Posterior cingulate gyrus (tissue), 11 donors: ENCODE data around the gene MACROD2.

Experiments used
- DNase-seq, 10 donors: peaks; one replicate each; pipeline versions ENCODE4 v3.0.0 to v3.0.0-alpha.2; 2020 to 2021; ENCODE audit warnings: mixed read lengths in 3 of 10
- intact Hi-C: fragments of 100-400 bp; cut with DNase I; formaldehyde crosslinking; loops from one replicate; pipeline ENCODE4 v1.15.1; 2023

Gene MACROD2

DNA sequence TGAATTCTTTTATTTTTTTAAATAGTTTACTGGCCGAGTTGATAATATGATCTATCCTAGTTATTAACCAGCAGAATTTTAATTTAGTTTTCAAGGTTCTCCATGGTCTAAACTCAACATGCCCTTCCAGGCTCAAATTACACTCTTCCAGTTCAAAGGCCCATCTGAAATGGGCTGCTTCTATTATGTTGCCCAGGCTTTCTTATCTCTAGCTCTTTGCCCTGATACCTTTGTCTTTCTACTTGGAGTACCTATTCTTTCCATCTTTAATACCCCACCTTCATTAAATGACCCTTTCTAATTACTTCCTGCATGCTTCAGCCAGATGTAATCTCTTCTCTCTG lies 883.3 kb downstream of the MACROD2 start:
- no peak for DNase-seq

DNA sequence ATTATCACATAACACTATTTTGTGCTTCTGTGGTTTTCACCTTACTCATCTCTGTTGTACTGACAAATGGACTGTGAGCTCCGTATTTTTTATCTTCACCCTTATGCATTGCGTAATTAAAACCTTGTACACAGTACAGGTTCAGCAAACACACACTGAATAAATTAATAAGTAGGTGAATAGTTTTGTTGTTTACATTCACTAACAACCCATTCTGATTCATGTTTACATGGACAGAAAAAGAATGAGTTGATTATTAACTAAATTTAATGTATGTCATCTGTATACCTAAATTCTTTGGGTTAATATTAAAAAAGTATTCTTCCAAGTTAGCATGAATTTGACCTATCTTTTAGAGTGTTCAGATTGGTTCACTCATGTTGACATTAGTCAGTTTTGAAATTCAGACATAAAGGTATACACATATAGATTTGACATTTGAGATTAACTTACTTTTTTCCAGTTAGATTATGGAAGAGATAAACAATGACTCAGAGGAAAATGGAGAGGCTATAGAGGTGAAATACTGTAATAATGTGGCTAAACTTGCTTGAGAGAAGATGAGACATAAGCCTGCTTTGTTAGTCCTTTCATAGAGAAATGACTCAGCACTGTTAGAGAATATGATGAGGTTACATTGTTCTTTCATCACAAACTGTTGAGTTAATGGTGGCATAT lies 883.8 kb downstream of the MACROD2 start:
- DNase-seq, result no peak
- intact Hi-C loops, result no loop called here

More for the DNA sequence above, 883.3 kb downstream of the MACROD2 start:
- intact Hi-C loops, result no loop called here

DNA sequence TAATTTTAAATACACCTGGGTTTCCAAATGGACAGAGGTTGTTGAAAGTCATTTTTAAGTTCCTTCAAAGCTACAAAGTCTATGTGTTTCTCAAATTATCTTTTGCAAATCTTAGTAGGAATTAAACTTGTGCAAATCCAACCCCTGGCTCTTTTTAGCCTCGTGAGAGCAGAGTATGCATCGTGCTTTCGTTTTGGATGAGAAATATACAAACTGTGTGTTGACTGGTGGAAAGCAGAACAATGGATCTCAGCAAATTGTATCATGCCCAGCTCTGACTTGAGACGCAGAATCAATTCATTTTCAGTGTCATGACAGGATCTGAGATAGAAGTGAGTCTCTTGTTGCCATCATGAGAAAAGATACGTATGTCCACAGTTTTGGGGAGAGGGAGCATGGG lies 884.5 kb downstream of the MACROD2 start:
- DNase-seq, result no peak
- intact Hi-C loops, result no loop called here

DNA sequence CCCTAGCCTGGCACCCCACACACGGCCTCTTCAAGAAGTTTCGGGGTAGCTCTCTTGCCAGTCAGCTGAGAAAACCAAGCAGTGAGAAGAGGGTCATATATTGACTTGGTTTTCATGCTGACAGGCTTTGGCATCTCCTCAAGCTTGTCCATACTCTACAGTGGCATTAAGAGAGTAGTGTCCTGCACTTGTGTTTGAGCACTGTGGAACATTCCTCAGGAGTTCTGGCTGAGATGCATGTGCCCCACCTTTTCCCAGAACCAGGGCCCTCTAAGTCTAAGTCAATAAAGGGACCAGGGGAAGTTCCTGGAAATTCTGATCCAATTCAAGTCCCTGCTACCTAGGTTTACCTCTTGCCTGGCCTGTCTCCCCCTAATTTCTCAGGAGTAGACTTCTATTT lies 886.2 kb downstream of the MACROD2 start:
- DNase-seq, result no peak
- intact Hi-C loops, result no loop called here

DNA sequence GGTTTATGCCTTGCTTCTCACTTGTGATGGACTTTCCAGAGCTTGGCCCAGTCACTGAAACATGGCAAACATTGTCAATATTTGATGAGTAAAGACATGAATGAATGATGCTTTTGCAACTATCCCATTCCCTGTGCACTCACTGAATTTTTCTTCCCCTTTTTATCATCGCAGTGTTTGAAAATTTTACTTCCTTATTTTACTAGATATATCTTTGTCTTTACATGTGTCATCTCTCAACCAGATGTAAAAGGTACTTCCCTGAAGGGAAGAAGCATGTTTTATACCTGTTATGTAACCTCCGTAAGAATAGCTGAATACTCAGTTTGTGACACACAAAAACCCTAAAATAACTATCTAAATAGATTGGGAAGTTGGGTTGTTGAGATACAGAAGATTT lies 886.8 kb downstream of the MACROD2 start:
- intact Hi-C loops, result no loop called here
- DNase-seq, result no peak

DNA sequence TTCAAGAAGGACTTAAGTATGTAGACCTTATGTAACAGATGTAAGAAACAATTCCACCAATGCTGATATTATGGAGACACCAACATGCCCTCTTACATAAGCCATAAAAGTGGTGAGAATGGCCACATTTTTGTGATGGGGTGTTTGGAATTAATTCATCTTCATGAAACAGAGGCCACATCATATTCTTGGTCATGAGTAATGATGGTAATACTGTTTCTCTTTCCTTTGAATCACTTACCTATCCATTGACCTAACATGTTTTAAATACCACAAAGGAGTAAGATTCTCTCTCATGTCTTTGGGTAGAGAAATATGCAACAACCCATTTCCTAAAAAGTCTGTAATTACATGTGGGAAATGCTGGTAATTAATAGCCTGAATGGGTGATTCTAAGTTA lies 887.5 kb downstream of the MACROD2 start:
- no peak for DNase-seq
- intact Hi-C loops, result no loop called here

DNA sequence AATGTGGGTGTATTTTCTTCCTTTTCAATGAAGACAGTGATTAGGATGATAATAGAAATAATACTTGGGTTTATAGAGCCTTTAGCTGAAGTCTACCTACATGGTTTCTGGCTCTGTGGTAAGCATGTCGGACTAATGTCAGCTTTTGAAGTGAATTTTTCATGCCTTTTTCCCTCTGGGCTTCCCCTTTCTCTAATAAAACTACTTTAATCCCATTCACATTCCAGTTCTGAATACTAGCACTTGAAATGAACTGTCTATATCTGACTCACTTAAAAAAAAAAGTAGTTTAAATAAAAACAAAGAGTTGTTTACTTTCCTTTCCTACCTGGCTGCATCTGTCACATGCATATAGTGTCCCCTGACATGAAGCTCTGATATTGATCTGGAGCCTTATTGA lies 888.0 kb downstream of the MACROD2 start:
- DNase-seq, result no peak
- intact Hi-C loops, result no loop called here

DNA sequence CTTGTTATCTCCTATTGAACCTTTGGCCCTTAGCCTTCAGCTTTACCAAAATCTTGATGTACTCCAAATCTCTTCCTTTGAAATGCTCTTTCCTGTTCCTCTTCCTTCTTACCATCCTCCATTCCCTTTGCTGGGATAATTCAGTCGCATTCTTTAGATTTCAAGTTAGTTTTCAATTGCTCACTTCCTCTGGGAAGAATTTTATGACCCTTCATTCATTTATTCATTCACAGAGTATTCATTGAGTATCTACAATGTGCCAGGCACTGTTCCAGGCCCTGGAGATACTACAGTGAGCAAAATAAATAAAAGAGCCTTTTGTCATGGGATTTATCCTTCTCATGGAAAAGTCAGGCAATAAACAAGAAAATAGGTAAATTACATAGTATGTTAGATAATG lies 890.3 kb downstream of the MACROD2 start:
- intact Hi-C loops, result no loop called here
- no peak for DNase-seq

DNA sequence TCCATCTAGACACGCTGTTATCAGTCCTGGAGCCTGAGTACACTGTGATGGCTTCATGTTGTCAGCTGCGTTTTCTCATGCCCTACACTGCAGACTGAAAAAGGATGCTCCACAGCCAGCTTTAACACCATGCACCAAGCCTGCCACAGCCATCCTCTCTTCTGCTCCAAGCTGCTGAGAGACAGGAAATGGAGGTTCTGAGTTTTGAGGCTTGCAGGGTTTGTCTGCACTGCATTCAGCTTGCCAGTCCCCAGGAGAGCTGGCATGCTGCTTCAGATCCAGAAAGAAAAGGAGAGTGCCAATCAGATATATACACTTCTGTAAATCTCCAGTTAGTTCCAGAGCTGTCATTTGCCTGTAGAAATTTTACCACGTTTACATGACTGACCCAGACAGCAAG lies 892.8 kb downstream of the MACROD2 start:
- intact Hi-C loops, result no loop called here
- no peak for DNase-seq

DNA sequence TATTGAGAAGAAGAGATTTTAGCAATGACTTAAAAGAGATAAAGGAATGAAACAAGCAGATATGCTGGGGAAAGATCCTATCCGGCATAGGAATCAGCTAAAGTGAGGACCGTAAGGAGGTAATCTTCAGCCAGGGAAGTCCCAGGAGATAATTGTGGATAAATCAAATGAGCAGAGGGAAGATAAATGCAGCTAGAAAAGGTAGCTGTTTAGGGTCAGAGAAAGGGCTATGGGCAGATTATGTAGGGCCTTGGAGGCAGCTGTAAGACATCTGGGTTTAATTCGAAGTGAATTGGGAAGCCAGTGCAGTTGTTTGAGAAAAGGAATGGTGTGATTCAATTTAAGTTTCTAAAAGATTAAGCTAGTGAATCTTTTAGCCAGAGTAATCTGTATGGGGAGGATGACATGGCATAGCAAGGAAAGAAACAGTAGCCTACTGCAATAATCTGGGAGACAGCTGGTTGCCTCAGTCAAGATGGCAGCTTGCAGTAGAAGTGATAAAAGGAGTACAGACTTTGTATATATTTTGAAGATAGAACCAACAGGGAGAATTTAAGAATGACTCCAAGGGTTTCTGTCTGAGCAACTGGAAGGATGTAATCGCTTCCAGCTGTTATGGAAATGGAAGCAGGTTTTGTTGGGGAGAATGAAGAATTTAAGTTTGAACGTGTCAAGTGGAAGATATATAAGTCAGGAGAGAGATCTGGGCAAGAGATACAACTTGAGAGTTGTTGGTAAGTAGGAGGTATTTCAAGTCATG lies 894.4 kb downstream of the MACROD2 start:
- intact Hi-C loops, result no loop called here
- no peak for DNase-seq

DNA sequence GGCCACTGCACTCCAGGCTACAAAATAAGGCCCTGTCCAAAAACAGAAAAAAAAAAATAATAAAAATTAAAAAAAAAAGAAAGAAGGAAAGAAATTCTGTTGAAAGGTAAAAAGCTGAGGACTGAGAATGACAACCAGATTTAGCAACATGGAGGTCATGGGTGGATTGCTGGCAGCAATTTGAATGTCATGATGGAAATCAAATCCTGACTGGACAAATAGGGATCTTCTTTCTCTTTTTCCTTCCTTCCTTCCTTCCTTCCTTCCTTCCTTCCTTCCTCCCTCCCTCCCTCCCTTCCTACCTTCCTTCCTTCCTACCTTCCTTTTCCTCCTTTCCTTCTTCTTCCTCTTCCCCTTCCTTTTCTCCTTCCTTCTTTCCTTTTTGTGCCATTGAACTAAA lies 895.4 kb downstream of the MACROD2 start:
- no peak for DNase-seq
- intact Hi-C loops, result no loop called here

DNA sequence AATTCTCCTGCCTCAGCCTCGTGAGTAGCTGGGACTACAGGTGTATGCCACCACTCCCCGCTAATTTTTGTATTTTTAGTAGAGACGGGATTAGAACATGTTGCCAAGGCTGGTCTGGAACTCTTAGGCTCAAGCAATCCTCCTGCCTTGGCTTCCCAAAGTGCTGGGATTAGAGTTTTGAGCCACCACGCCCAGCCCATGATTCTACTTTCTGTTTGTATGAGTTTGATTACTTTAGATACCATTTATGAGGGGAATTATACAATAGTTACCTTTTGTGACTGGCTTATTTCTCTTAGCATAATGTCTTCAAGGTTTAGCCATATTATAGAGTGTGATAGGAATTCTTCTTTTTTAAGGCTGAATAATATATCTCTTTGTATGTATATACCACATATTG lies 897.5 kb downstream of the MACROD2 start:
- DNase-seq, result no peak
- intact Hi-C loops, result no loop called here

DNA sequence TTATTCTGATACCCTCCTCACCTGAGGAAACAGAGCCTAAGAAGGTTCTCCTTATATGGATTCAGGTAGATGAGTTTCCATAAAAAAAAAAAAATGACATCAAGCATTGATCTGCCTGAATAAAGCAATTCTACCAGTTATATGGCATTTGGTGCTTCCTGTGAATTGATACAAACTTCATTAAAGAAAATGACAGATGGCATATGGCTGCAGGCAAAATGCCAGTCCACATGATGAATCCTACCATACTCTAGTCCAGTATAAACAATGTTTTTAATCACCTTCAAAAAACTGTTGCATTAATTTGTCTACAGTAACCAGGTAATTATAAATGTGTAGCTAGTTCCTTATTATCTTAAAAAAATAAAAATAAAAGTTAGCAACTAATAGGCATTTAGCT lies 901.3 kb downstream of the MACROD2 start:
- DNase-seq, result no peak
- intact Hi-C loops, result no loop called here

DNA sequence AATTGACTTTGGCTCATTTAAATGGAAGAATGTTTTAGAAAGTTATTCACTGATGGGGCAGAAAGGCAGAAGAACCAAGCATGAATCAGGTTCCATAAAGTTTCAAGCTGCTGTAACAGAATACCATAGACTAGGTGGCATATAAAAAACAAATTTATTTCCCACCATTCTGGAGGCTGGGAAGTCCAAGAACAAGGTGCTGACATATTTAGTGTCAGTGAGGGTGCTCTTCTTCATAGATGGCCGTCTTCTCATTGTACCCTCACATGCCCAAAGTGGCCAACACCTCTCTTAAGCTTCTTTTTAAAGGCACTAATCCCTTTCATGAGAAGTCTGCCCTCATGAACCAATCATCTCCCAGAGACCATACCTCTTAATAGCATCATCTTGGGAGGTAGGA lies 902.3 kb downstream of the MACROD2 start:
- intact Hi-C loops, result no loop called here

DNA sequence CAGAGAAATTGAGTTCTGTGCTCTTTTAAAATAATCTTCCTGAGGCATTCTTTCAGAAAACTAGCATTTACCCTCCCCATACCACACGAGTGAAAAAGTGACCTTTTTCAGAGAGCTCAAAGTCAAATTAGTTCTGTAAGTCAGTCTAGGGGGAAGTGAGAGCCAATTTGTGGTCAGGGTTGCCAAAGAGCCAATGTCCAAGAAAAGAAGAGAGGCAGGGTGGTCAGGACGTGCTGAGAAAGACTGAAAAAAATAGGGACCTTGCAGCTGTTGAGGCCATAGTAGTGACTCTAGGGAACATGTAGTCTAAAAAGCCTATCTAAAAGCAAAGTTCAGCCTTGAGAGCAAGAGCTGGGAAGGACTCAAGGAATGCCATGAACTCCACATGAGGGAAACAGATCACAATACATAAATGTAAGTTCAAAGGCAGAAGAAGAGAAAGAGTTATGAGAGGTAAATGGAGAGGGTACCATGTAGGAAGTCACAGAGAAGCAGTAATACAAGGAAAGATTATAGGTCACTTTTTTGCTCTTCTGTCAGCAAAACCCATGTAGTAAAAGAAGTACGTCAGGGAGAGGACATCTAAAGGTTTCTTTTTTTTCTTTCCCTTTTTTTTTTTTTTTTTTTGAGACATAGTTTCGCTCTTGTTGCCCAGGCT lies 907.2 kb downstream of the MACROD2 start:
- intact Hi-C loops, result no loop called here
- no peak for DNase-seq

More for the DNA sequence above, 902.3 kb downstream of the MACROD2 start:
- DNase-seq, result no peak

DNA sequence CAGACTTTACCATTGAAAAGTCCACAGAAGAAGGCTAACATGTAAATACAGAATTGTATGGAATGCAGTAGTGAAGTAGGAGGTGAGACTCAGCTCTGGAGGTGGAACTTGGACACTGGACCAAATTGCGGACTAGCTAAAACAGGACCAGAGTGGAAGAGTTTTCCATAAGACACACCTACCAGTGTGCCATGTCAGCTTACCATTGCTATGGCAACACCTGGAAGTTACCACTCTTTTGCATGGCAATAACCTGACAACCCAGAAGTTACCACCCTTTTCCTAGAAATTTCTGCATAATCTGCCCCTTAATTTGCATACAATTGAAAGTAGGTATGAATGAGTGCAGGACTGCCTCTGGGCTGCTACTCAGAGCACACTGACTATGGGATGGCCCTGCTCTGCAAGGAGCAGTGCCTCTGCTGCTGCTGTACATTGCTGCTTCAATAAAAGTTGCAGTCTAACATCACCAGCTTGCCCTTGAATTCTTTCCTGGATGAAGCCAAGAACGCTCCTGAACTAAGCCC lies 911.7 kb downstream of the MACROD2 start:
- no peak for DNase-seq
- intact Hi-C loops, result no loop called here

DNA sequence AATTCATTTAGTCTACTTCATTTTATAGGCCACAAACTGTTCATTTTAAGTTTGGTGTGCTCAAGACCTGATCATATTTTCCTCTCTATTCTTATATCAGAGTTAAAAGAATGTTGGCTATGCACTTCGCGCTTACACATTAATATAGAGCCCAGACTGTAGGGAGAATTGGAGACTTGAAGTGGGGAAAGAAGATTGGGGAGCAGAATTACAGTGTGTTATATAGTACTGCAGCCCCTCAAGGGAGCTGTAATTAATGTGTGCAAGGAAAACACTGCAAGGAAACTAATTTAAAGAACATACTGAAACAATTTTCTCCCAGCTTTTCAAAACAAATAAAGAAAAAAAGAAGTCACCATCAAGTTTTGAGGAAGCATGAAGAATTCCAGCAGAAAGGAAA lies 914.8 kb downstream of the MACROD2 start:
- no peak for DNase-seq
- intact Hi-C loops, result no loop called here

DNA sequence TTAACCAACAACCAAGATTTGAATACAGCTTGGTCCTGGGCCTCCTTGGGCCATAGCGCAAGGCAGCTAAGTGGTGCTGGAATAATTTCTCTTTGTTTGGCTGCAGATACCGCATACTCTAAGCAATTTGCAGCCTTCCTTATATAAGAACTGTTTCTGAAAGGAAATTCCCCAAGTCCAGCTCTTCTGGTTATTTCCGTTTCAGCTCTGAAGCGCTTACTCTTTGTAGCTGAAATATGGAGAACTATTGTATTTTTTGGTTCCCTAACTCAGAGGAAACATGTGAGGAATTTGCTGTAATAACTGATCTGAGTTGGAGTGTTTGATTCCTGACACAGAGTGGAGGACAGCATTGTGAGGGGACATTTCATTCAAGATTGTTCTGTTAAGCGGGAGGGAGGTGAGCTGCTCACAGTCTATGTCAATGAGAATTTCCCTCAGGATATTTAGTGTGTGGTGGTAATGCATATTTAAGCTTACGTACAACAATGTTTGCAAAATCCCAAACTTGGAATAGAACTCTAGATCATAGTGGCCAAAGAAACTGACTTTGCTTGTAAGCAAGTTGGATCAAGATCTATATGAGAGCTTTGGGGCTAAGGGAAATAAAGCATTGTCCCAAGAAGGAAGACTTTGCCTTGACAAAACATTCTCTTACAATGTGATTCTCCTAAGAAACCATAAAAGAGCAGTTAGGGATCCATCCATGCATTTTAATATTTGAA lies 918.7 kb downstream of the MACROD2 start:
- no peak for DNase-seq
- intact Hi-C loops, result no loop called here

DNA sequence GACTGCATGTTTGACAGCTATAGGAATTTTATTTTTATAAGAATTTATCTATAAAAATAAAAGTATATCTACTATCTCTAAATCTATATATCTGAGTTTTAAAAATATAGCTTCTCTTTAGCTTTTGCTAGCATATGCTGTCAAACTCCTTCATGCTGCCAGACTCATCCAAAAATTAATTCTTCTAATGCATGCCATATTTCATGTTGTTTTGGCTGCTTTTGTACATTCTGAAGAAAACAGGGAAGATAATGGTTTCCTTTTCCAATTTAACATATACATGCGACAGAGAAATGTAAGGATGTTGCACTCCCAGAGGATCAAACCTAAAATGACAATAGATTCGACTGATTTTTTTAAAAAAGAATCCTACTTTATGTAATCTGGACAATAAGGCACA lies 919.3 kb downstream of the MACROD2 start:
- intact Hi-C loops, result no loop called here
- no peak for DNase-seq

DNA sequence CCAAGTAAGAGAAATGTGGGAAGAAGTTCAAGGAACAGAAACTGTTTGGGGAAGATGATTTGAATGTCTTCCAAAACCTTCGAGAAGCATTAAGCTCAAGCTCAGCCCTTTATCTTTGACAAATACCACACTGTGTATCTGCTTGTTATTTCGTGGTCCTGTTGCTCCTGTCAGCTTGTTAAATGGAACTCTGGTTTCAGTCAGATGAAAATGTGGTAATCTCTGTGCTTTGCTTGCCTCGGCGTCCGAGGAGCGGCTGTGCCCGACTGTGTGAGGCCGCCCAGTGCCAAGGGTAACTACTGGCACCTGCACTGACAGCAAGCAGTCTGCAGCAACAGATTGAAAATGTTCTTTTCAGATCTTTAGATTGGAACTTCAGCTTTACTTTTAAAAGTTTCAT lies 920.0 kb downstream of the MACROD2 start:
- DNase-seq, result peak in 7 of 10 donors; percentile 13 to 88 (median 34)
- intact Hi-C loops, result no loop called here

DNA sequence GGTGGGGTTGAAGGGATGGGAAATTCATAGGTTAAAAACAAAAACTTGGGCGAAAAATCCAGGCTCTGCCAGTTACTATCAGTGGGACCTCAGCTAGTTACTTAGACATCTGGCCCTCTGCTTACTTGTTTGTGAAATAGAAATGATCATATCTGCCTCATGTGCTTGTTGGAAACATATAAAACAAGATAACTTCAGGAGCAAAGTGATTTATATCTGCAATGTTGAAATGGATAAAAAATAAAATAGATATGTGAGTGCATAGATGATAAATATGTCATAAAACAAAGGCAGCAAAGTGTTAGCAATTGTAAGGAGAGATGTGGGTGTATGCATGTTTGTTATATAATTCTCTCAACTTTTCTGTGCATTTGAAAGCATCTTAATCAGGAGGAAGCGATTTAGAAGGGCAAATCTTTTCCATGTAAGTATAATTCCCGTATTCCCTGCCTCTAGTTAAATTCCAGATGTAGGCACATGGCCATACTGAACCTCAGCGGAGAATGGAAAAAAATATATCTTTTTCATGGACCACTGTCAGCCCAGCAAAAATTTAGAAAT lies 921.1 kb downstream of the MACROD2 start:
- intact Hi-C loops, result no loop called here

More for the DNA sequence above, 921.1 kb downstream of the MACROD2 start:
- DNase-seq, result no peak
